ENCODE results near the gene ALOX15B.

The ALOX15B gene

DNA sequence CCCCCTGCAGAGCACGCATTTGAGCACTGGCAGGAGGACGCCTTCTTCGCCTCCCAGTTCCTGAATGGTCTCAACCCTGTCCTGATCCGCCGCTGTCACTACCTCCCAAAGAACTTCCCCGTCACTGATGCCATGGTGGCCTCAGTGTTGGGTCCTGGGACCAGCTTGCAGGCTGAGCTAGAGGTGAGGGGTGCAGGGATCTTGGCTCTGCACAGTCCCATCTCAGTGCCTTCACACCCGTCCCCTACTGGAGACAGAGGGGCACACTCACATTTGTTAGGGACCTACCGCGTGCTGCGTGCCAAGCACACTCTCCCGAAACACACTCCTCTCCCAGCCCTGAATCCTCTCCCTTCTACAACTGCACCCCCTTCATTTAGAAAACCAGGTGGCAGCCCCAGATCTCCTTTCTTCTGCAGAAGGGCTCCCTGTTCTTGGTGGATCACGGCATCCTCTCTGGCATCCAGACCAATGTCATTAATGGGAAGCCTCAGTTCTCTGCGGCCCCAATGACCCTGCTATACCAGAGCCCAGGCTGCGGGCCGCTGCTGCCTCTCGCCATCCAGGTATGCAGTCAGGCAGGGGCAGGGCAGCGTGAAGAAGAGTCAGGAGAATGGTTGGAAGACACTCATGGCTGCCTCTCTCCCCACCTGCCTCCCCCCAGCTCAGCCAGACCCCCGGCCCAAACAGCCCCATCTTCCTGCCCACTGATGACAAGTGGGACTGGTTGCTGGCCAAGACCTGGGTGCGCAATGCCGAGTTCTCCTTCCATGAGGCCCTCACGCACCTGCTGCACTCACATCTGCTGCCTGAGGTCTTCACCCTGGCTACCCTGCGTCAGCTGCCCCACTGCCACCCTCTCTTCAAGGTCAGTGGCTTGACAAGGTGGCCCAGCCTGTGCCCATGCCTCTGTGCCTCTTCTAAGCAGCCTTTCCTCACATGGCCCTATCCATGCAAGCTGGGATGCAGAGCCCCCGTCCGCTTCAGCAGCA is 6.3 kb downstream of the ALOX15B start:
- no peak for TF ChIP-seq CTCF (IDR thresholded peaks at IDR 0.05; ENCODE audit: control insufficient read depth, extremely low read depth, insufficient read depth)
- no peak for DNase-seq (ENCODE audit: low read depth)
- no peak overlapping the region for H3K4me3 ChIP-seq (ENCODE audit: low read depth, low read length)

DNA sequence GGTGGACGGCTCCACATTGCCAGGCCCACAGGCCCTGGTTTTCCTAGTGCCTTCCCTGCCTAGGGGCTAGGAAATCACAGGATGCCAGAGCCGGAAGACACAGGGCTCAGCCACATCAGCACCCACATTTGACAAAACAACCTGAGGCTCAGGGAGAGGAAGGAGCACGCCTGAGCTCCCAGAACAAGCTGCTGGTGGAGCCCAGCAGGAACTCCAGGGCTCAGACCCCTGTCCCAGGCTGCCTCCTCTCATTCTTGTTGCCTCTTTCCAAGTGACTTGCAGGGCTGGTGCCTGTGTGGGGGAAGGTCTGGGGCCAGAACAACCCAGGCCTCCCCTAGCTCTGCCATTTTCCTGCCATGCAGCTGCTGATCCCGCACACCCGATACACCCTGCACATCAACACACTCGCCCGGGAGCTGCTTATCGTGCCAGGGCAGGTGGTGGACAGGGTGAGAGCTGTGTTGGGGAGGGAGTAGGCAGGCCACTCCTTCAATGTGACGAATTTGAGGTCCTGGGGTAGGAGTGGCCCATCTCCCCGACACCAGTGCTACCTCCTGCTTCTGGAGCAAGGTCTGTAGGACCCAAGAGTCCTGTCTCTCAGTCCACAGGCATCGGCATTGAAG is 7.6 kb downstream of the ALOX15B start:
- no peak for DNase-seq (ENCODE audit: low read depth)
- no peak overlapping the region for H3K4me3 ChIP-seq (ENCODE audit: low read depth, low read length)
- TF ChIP-seq CTCF (IDR thresholded peaks at IDR 0.05; ENCODE audit: control insufficient read depth, extremely low read depth, insufficient read depth), result no peak

DNA sequence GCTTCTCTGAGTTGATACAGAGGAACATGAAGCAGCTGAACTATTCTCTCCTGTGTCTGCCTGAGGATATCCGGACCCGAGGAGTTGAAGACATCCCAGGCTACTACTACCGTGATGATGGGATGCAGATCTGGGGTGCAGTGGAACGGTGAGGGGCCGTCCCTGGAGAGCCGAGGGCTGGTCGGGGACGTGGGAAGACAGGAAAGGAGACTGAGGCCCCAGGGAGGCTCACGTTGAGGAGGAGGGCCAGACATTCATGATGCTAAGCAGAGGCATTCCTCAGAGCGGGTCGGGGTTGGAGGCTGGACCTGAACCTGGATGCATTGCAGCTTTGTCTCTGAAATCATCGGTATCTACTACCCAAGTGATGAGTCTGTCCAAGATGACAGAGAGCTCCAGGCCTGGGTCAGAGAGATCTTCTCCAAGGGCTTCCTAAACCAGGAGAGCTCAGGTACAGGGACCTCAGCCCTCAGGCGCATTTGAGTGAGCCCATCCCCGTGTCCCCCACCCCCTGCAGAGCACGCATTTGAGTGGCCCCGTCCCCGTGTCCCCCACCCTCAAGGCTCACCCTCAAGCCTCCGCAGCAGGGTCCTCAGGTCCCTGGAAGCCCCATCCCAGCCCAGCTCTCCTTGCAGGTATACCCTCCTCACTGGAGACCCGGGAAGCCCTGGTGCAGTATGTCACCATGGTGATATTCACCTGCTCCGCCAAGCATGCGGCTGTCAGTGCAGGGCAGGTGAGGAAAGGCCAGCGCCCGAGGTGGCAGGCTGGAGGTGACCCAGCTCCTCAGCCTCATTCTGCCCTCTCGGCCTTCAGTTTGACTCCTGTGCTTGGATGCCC is 8.3 kb downstream of the ALOX15B start:
- H3K4me3 ChIP-seq (ENCODE audit: low read depth, low read length), result no peak overlapping the region
- no peak for TF ChIP-seq CTCF (IDR thresholded peaks at IDR 0.05; ENCODE audit: control insufficient read depth, extremely low read depth, insufficient read depth)
- no peak for DNase-seq (ENCODE audit: low read depth)

DNA sequence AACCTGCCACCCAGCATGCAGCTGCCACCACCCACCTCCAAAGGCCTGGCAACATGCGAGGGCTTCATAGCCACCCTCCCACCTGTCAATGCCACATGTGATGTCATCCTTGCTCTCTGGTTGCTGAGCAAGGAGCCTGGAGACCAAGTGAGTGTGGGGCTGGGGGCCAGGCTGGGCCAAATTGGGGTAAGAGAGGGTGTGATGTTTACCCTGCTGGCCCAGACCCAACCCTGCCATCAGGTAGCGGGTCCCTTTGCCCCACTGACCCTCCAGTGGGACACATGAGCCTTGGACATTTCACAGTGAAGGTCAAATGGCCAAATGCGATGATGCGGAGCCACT is 8.9 kb downstream of the ALOX15B start:
- no peak for DNase-seq (ENCODE audit: low read depth)
- no peak for TF ChIP-seq CTCF (IDR thresholded peaks at IDR 0.05; ENCODE audit: control insufficient read depth, extremely low read depth, insufficient read depth)
- H3K4me3 ChIP-seq (ENCODE audit: low read depth, low read length), result no peak overlapping the region

DNA sequence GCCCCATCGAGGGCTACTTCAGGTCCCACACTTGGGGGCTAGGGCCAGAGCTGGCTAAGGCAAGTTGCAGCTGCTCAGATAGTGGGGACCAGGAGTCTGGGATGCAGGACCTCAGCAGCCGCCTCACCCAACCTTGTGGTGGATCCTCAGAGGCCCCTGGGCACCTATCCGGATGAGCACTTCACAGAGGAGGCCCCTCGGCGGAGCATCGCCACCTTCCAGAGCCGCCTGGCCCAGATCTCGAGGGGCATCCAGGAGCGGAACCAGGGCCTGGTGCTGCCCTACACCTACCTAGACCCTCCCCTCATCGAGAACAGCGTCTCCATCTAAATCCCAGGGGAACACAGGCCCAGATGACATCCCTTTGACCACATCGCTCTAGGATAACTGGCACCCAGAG is 9.4 kb downstream of the ALOX15B start:
- TF ChIP-seq CTCF (IDR thresholded peaks at IDR 0.05; ENCODE audit: control insufficient read depth, extremely low read depth, insufficient read depth), result no peak
- DNase-seq (ENCODE audit: low read depth), result no peak
- no peak overlapping the region for H3K4me3 ChIP-seq (ENCODE audit: low read depth, low read length)

DNA sequence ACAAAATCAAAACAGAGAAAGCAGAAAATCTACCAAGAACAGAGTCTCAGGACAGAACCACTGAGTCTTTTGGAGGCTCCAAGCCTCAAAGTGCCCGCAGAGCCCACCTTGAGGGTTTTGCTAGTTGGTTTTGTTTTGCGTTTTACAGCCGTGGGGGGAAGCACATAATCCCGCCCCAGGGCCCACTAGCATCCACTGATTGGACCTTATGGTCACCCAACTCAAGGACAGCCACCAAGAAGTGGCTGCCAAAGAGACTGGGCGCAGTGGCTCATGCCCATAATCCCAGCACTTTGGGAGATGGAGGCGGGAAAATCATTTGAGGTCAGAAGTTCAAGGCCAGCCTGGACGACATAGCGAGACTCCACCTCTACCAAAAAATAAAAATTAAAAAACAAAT is 9.9 kb downstream of the ALOX15B start:
- no peak overlapping the region for H3K4me3 ChIP-seq (ENCODE audit: low read depth, low read length)
- TF ChIP-seq CTCF (IDR thresholded peaks at IDR 0.05; ENCODE audit: control insufficient read depth, extremely low read depth, insufficient read depth), result no peak
- DNase-seq (ENCODE audit: low read depth), result no peak

Measured in LNCaP clone FGC (cell line).